K562 (cell line): ENCODE data around the gene RAB32.

Experiments used
- CHD2 ChIP-seq: IDR thresholded peaks from 2 replicates; pipeline ENCODE4 v1.6.1; 2011; ENCODE audit warnings: low read depth, low read length
- EZH2 ChIP-seq: IDR thresholded peaks from 2 replicates; pipeline ENCODE4 v1.6.1; 2012; ENCODE audit warnings: low read depth, mild to moderate bottlenecking, inconsistent platforms, low read length, borderline replicate concordance

DNA sequence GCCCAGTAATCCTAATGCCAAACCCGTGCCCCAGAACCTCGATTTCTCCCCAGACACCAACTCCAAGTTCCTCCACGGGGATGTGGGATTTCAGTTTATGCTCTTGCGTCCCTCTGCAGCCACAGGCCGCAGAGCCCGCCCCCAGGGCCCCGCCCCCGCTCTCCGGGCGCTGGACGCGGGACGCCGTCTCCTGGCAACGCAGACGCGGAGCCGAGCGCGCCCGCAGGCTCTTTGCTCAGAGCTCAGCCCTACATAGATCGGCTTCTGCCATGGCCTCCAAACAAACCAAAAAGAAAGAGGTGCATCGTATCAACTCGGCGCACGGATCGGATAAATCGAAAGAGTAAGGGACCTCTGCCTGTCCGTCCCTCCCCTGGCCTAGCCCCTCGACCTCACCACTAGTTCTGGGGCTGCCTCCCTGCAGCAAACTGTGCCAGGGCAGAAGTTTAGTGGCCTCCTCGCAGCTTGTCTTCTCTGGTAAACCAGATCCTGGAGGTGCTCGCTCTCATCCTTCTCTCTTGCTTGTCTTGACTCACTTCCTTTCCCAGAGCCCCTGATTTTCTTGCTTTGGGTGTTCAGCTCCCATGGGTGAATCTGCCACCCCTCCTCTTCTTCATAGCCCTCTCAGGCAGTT, 55.3 kb downstream of the RAB32 start, which contains the start of gene ADGB:
- no peak for TF ChIP-seq CHD2
- no peak for TF ChIP-seq EZH2
